22Rv1 (cell line): ENCODE measurements around the gene KLHL15.

ENCODE experiments used
- CTCF ChIP-seq: fragments of 450-650 bp; IDR thresholded peaks from 2 replicates; pipeline ENCODE4 v1.5.1; 2017; ENCODE audit warnings: mild to moderate bottlenecking
- ZFX ChIP-seq: fragments of 450-650 bp; IDR thresholded peaks from 2 replicates; pipeline ENCODE4 v1.6.1; 2017; ENCODE audit warnings: antibody characterized with exemption, borderline replicate concordance

DNA sequence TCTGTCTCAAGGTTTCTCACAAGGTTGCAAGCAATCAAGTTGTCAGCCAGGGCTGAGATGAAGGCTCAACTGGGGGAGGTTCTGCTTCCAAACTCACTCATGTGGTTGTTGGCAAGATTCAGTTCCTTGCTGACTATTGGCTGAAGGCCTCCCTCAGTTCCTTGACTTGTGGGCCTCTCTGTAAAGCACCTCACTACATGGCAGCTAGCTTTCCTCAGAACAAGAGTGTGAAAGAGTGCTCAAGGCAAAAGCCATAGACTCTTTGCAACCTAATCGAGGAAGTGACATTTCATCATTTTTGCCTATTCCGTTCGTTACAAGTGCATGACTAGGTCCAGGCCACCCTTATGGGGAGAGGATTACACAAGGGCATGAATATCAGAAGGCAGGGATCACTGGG lies 67.2 kb downstream of the KLHL15 start:
- TF ChIP-seq CTCF (no peak), ZFX (no peak)
